Measurements from ENCODE around the gene FZR1.

- TF ChIP-seq CTCF (IDR thresholded peaks at IDR 0.05) (no peak), ZFX (IDR thresholded peaks at IDR 0.05; ENCODE audit: borderline replicate concordance) (no peak)
These were observed 38.5 kb upstream of the FZR1 start for GRCh38 chr19:3467437-3468198.
